K562 (cell line): Measurements from ENCODE around the gene RPL27A. TPM values are rescaled to one million over a fixed set of nuclear protein-coding genes. Genes with fewer than 3 reads are reported as not detected.
A peak's percentile ranks its signal among the peaks of the same experiment; 100 is the strongest.

Experiments
- ATAC-seq: fragments of 200-7000 bp; cut with Tn5 transposase; 3 replicates; pipeline ENCODE4 v1.9.1; 2020; ENCODE audit warnings: moderate library complexity
- BruUV-seq: library from RNA; stranded (reverse); fragments of 400-500 nt; replicated peaks from 2 replicates; lab custom pipeline; 2021; lab: Mats Ljungman, UMichigan
- CTCF ChIA-PET: fragments of 300-600 bp; formaldehyde crosslinking; extraction: SDS; loops from one replicate; lab custom pipeline; 2021; ENCODE audit warnings: low intra/inter-chr PET ratio; lab: Yijun Ruan, JAX
- POLR2A ChIA-PET: fragments of 300-600, 350-650 bp; sonication (Branson Sonifier 250); formaldehyde crosslinking; extraction: SDS; loops from one replicate; lab custom pipeline; 2021; ENCODE audit warnings: antibody characterized with exemption, inconsistent platforms; lab: Yijun Ruan, JAX
- DNase-seq, 4 experiments: peaks; one replicate each; pipeline versions ENCODE4 v3.0.0 to v3.0.0-alpha.2; 2011 to 2018; ENCODE audit warnings: low spot score in 3 of 4, mixed read lengths in 3 of 4; ENCODE audit errors: extremely low read depth in 1 of 4
- FAIRE-seq: peaks from 2 replicates; lab custom pipeline; 2011; peaks lifted over from hg19 to GRCh38; lab: Jason Lieb, UNC
- H2AFZ ChIP-seq: 2 replicates; pipeline ENCODE4 v1.6.0; 2011; ENCODE audit warnings: low read depth, low read length, control low read depth, inconsistent platforms
- H3K27ac ChIP-seq: fragments of 200-600 bp; 3 replicates; pipeline ENCODE4 v1.8.0; 2011; ENCODE audit warnings: low read depth, mild to moderate bottlenecking, control low read depth, inconsistent platforms, low read length, moderate library complexity, mixed read lengths; ENCODE audit errors: extremely low read depth
- H3K27me3 ChIP-seq, 2 experiments: fragments of 300-600 bp in 1 of 2; 2 replicates in 1 of 2; 3 replicates in 1 of 2; pipeline versions ENCODE4 v1.6.0 to v1.8.0; 2011; ENCODE audit warnings: inconsistent platforms in 2 of 2, low read length in 2 of 2, mild to moderate bottlenecking in 1 of 2, mixed read lengths in 1 of 2, moderate library complexity in 1 of 2; ENCODE audit not compliant: control insufficient read depth in 2 of 2, insufficient read depth in 2 of 2
- H3K36me3 ChIP-seq: fragments of 300-600 bp; 3 replicates; pipeline ENCODE4 v1.8.0; 2011; ENCODE audit warnings: mild to moderate bottlenecking, low read length, inconsistent platforms; ENCODE audit not compliant: control insufficient read depth, insufficient read depth
- H3K4me1 ChIP-seq, 2 experiments: fragments of 200-600 bp in 1 of 2; replicated peaks in 1 of 2; 2 replicates in 1 of 2; 3 replicates in 1 of 2; pipeline versions ENCODE4 v1.5.1 to v1.8.0; 2011; ENCODE audit warnings: inconsistent platforms in 2 of 2, low read length in 2 of 2, mild to moderate bottlenecking in 1 of 2, mixed read lengths in 1 of 2, moderate library complexity in 1 of 2; ENCODE audit not compliant: control insufficient read depth in 2 of 2, insufficient read depth in 2 of 2
- H3K4me2 ChIP-seq: 2 replicates; pipeline ENCODE4 v1.6.1; 2011; ENCODE audit warnings: low read length, control low read depth, inconsistent platforms, mixed read lengths; ENCODE audit not compliant: insufficient read depth
- H3K4me3 ChIP-seq: fragments of 200-600 bp; sonication (generic), shearing (Covaris generic); 2 replicates; pipeline ENCODE4 v1.5.1; 2016; ENCODE audit warnings: control low read depth, inconsistent platforms
- H3K79me2 ChIP-seq: fragments of 200-600 bp; 3 replicates; pipeline ENCODE4 v1.8.0; 2011; ENCODE audit warnings: low read length, inconsistent platforms; ENCODE audit not compliant: control insufficient read depth, insufficient read depth
- H3K9ac ChIP-seq, 2 experiments: 2 replicates each; pipeline versions ENCODE4 v1.6.0 to v1.6.1; 2011; ENCODE audit warnings: low read depth in 2 of 2, low read length in 2 of 2, control low read depth in 1 of 2, inconsistent platforms in 1 of 2, mild to moderate bottlenecking in 1 of 2, mixed read lengths in 1 of 2; ENCODE audit not compliant: insufficient read depth in 1 of 2
- H3K9me1 ChIP-seq: one replicate; pipeline ENCODE4 v1.6.0; 2011; ENCODE audit warnings: inconsistent platforms, mild to moderate bottlenecking, low read length, moderate library complexity; ENCODE audit not compliant: control insufficient read depth, insufficient read depth
- H3K9me3 ChIP-seq: replicated peaks from 2 replicates; pipeline ENCODE4 v1.5.1; 2011; ENCODE audit warnings: low read depth, low read length, inconsistent platforms; ENCODE audit not compliant: control insufficient read depth, insufficient read depth
- H4K20me1 ChIP-seq: replicated peaks from 2 replicates; pipeline ENCODE4 v1.6.1; 2011; ENCODE audit warnings: low read length, inconsistent platforms, mixed read lengths; ENCODE audit not compliant: control insufficient read depth, insufficient read depth
- GABPB1 ChIP-seq: sonication (generic); formaldehyde crosslinking; IDR thresholded peaks from 2 replicates; pipeline ENCODE4 v1.8.0; 2022; ENCODE audit warnings: mild to moderate bottlenecking, missing genetic modification reagents
- GABPB2 ChIP-seq: fragments of 250-450 bp; sonication (Bioruptor Pico); conservative IDR thresholded peaks from 2 replicates; pipeline ENCODE4 v1.5.1; 2021; ENCODE audit warnings: mild to moderate bottlenecking
- HOXB6 ChIP-seq: fragments of 250-450 bp; sonication (Bioruptor Pico); IDR thresholded peaks from 2 replicates; pipeline ENCODE4 v1.5.1; 2022; ENCODE audit warnings: mild to moderate bottlenecking, borderline replicate concordance
- ILF3 ChIP-seq: fragments of 450-650 bp; IDR thresholded peaks from 2 replicates; pipeline ENCODE4 v1.6.1; 2018; ENCODE audit warnings: antibody characterized with exemption, mild to moderate bottlenecking, moderate library complexity, borderline replicate concordance
- MBD2 ChIP-seq: sonication (generic); IDR thresholded peaks from 2 replicates; pipeline ENCODE4 v1.6.1; 2016; ENCODE audit warnings: low read depth, borderline replicate concordance
- MEIS2 ChIP-seq: fragments of 450-650 bp; IDR thresholded peaks from 2 replicates; pipeline ENCODE4 v1.6.1; 2014; ENCODE audit warnings: mild to moderate bottlenecking; ENCODE audit not compliant: partially characterized antibody
- MGA ChIP-seq: fragments of 450-650 bp; IDR thresholded peaks from 2 replicates; pipeline ENCODE4 v1.6.1; 2016; ENCODE audit warnings: mild to moderate bottlenecking, moderate library complexity
- MXI1 ChIP-seq: IDR thresholded peaks from 2 replicates; pipeline ENCODE4 v1.6.1; 2011; ENCODE audit warnings: low read depth, mild to moderate bottlenecking, improper control_type of control experiment, low read length
- POLR2AphosphoS2 ChIP-seq: IDR thresholded peaks from 2 replicates; pipeline ENCODE4 v1.6.1; 2012; ENCODE audit warnings: low read length, improper control_type of control experiment
- POLR2AphosphoS5 ChIP-seq: IDR thresholded peaks from 2 replicates; pipeline ENCODE4 v1.6.1; 2011; ENCODE audit warnings: mild to moderate bottlenecking, low read depth, low read length, moderate library complexity; ENCODE audit not compliant: control insufficient read depth, insufficient read depth
- U2AF2 ChIP-seq: fragments of 200-400 bp; formaldehyde crosslinking; optimal IDR thresholded peaks from 2 replicates; pipeline ENCODE3; 2017; ENCODE audit warnings: low read depth, mild to moderate bottlenecking, low read length
- WGBS: fragments of 100-300 bp; shearing (Covaris generic); methylation state at CpG from one replicate; pipeline ENCODE4 v1.1.6; 2016; ENCODE audit warnings: low coverage, mixed read lengths; ENCODE audit not compliant: insufficient coverage; ENCODE audit errors: missing lambda C conversion rate; 5-methylcytosine and 5-hydroxymethylcytosine counted together
- in situ Hi-C: fragments of 300-500 bp; cut with MboI; formaldehyde crosslinking; loops from 4 replicates; pipeline ENCODE4 v1.15.0; 2018; ENCODE audit warnings: inconsistent platforms, mixed read lengths
- intact Hi-C: fragments of 100-400 bp; cut with micrococcal nuclease; formaldehyde crosslinking; loops from 2 replicates; pipeline ENCODE4 v1.14.2; 2022
- polyA plus RNA-seq, 8 experiments: library from polyadenylated mRNA; depleted of rRNA in 4 of 8; stranded (reverse) in 5 of 8; unstranded in 3 of 8; fragments of >200 nt; fragmentation: Nextera tagmentation in 2 of 8; fragmentation: Illumina TruSeq in 1 of 8; extraction: Ambion mirVana in 2 of 8; extraction: Trizol in 1 of 8; gene quantifications; 2 replicates each; pipeline versions ENCODE4 v1.2.1 to v1.2.3, GENCODE V29; 2011 to 2014; ENCODE audit warnings: inconsistent platforms in 1 of 8, missing spikeins in 1 of 8
- total RNA-seq, 7 experiments: library from RNA; depleted of rRNA in 6 of 7; stranded (reverse); fragments of >200 nt in 6 of 7; fragmentation: Illumina TruSeq in 2 of 7; extraction: Trizol in 2 of 7; gene quantifications; 2 replicates each; pipeline versions ENCODE4 v1.2.1 to v1.2.3, GENCODE V29; 2011 to 2021; ENCODE audit warnings: low replicate concordance in 1 of 7

RPL27A gene
- total and polyA plus RNA-seq, 9 of the 15 experiments (the other 6 are each of a cell fraction or from before 2014, with no cell fraction given), result 790 to 4,241 (median 2,267) TPM

- no peaks in the 10 kb centered on the region for H3K27me3 ChIP-seq
- BruUV-seq, result no TSS peak
- CTCF ChIA-PET, result no interaction called here
- TF ChIP-seq MXI1, result 0 out of 2 replicates have a peak, but pooled peaks have one; percentile 16
- no peak for TF ChIP-seq HOXB6 (CRISPR knock-in tag)
- TF ChIP-seq GABPB2 (CRISPR knock-in tag), result no peak
- no peak for TF ChIP-seq MBD2
- no peak for TF ChIP-seq GABPB1
- TF ChIP-seq POLR2AphosphoS2, result no peak
- no peak for TF ChIP-seq MGA
- TF ChIP-seq MEIS2, result peak; percentile 50
- TF ChIP-seq POLR2AphosphoS5, result 0 out of 2 replicates have a peak, but pooled peaks have one; percentile 4
- 0 out of 2 replicates have a peak, but pooled peaks have one; percentile 43 for TF ChIP-seq ILF3
- TF ChIP-seq U2AF2, result no peak
Observed at GRCh38 chr11:8684600-8685290, 2.2 kb downstream of the RPL27A start.

More at GRCh38 chr11:8684600-8685290, 2.2 kb downstream of the RPL27A start:
- Histone ChIP-seq H2AFZ (no peak overlapping the region), H4K20me1 (peaks cover 21% of the 10 kb centered on the region), H3K9me1 (no peaks in the 10 kb centered on the region), H3K9me3 (no peaks in the 10 kb centered on the region), H3K36me3 (peaks cover 60% of the 10 kb centered on the region), H3K4me2 (peak overlapping the region; percentile 100), H3K4me1 (peaks cover 15 to 18% of the 10 kb centered on the region in 2 experiments), H3K9ac (peak overlapping the region; percentile 87 to 100), H3K79me2 (peaks cover 69% of the 10 kb centered on the region), H3K4me3 (peak overlapping the region; percentile 97), H3K27ac (peak overlapping the region; percentile 96)
- no peak for DNase-seq
- WGBS, result 3% methylated on average over 6 of the region's 6 CpGs
- intact Hi-C loops (loop anchor here (5.0 kb wide), 1 partner anchor 128 kb away; a partner anchor contains a TSS), in situ Hi-C loops (no loop called here)
- ATAC-seq, result no peak
- FAIRE-seq, result no peak
- POLR2A ChIA-PET, result interaction anchor here (0.6 to 2.8 kb wide), 8 partner anchors 11 to 701 kb away, joined by 3 to 24 read pairs (median 3); no protein-coding TSS in a partner anchor
